ENCODE measurements around the gene D2HGDH.
"Not testable (repeated sequence)": the region's sequence is repeated elsewhere in the genome, so short reads cannot be mapped to it uniquely, and the experiment has no call there.

D2HGDH gene

GRCh38 chr2:241817126-241817820 lies 82.8 kb downstream of the D2HGDH start:
- no peak for TF ChIP-seq EZH2 (IDR thresholded peaks at IDR 0.05)
- no peak for TF ChIP-seq FOXP2 (optimal IDR thresholded peaks at IDR 0.05; ENCODE audit: control extremely low read depth, extremely low read length, insufficient read depth)
- Histone ChIP-seq H3K9ac (ENCODE audit: insufficient read length) (peak overlapping the region; percentile 26), H3K27ac (peak overlapping the region; percentile 68), H3K36me3 (ENCODE audit: insufficient read depth, low read length) (no peaks in the 10 kb centered on the region), H3K9me3 (ENCODE audit: low read depth, low read length) (no peaks in the 10 kb centered on the region), H3K4me3 (no peak overlapping the region)
- DNase-seq (ENCODE audit: low read depth, low spot score), result no peak

- H3K9ac ChIP-seq (ENCODE audit: insufficient read length); H3K4me3 ChIP-seq; DNase-seq (ENCODE audit: low read depth, low spot score); H3K36me3 ChIP-seq (ENCODE audit: insufficient read depth, low read length); H3K9me3 ChIP-seq (ENCODE audit: low read depth, low read length): not testable (repeated sequence)
- peak overlapping the region; percentile 68; the same call in 1 of the 2 replicates for H3K27ac ChIP-seq
Measured at GRCh38 chr2:241817821-241818215, 83.4 kb downstream of the D2HGDH start.
